Natural killer cell (primary cell): ENCODE data around the gene LTB4R2. TPM values are rescaled to one million over a fixed set of nuclear protein-coding genes. Genes with fewer than 3 reads are reported as not detected.

Experiments
- ATAC-seq, 3 donors: fragments of 150-1000 bp in 2 of 3; fragments of 200-7000 bp in 1 of 3; cut with Tn5 transposase; 1 replicate in 1 of 3; 2 replicates in 2 of 3; pipeline ENCODE4 v1.10.0; 2021; ENCODE audit warnings: mild to moderate bottlenecking in 2 of 3, moderate library complexity in 2 of 3
- DNase-seq, 2 donors: peaks; one replicate each; pipeline versions ENCODE4 v3.0.0 to v3.0.0-alpha.2; 2013 to 2021; ENCODE audit warnings: mixed read lengths in 1 of 2
- H3K27ac ChIP-seq: one replicate; pipeline ENCODE4 v1.5.1; 2013; ENCODE audit warnings: mild to moderate bottlenecking, low read length
- H3K27me3 ChIP-seq: one replicate; pipeline ENCODE4 v1.6.1; 2013; ENCODE audit warnings: low read length; ENCODE audit not compliant: control insufficient read depth, insufficient read depth
- H3K36me3 ChIP-seq: one replicate; pipeline ENCODE4 v1.6.1; 2013; ENCODE audit warnings: low read length; ENCODE audit not compliant: control insufficient read depth, insufficient read depth
- H3K4me1 ChIP-seq: one replicate; pipeline ENCODE4 v1.6.1; 2013; ENCODE audit warnings: low read length; ENCODE audit not compliant: control insufficient read depth, insufficient read depth
- H3K4me3 ChIP-seq: one replicate; pipeline ENCODE4 v1.5.1; 2013; ENCODE audit warnings: low read length
- H3K9me3 ChIP-seq: one replicate; pipeline ENCODE4 v1.6.1; 2013; ENCODE audit warnings: low read length; ENCODE audit not compliant: control insufficient read depth, insufficient read depth
- H3K27ac Mint-ChIP-seq, 2 donors: one replicate each; pipeline ENCODE4 v1.8.0; 2022; ENCODE audit warnings: mild to moderate bottlenecking in 2 of 2, mixed read lengths in 2 of 2, moderate library complexity in 1 of 2
- H3K27me3 Mint-ChIP-seq, 2 donors: one replicate each; pipeline ENCODE4 v1.8.0; 2022; ENCODE audit warnings: low read depth in 2 of 2, mixed read lengths in 2 of 2
- H3K36me3 Mint-ChIP-seq: one replicate; pipeline ENCODE4 v1.8.0; 2022; ENCODE audit warnings: mixed read lengths
- H3K4me1 Mint-ChIP-seq, 2 donors: one replicate each; pipeline ENCODE4 v1.8.0; 2022; ENCODE audit warnings: mixed read lengths in 2 of 2
- H3K4me3 Mint-ChIP-seq: one replicate; pipeline ENCODE4 v1.8.0; 2022; ENCODE audit warnings: mild to moderate bottlenecking, moderate library complexity, mixed read lengths
- H3K9me3 Mint-ChIP-seq, 2 donors: one replicate each; pipeline ENCODE4 v1.8.0; 2022; ENCODE audit warnings: mixed read lengths in 2 of 2
- WGBS: methylation state at CpG from one replicate; pipeline ENCODE4 v1.1.7; 2013; ENCODE audit warnings: missing lambda C conversion rate; ENCODE audit not compliant: insufficient coverage; 5-methylcytosine and 5-hydroxymethylcytosine counted together
- intact Hi-C: fragments of 100-400 bp; cut with micrococcal nuclease; formaldehyde crosslinking; loops from one replicate; pipeline ENCODE4 v1.14.2; 2022
- total RNA-seq, 4 donors: library from RNA; stranded (reverse); fragments of 120-200 nt in 1 of 4; gene quantifications; one replicate each; pipeline versions ENCODE4 v1.2.3 to v1.2.4, GENCODE V29; 2013 to 2022
- TF ChIP-seq, protein P1 (sequence below): fragments of 200-600 bp; IDR thresholded peaks from one replicate; pipeline ENCODE4 v1.8.0; 2022; ENCODE audit warnings: antibody characterized with exemption

LTB4R2 gene
- total RNA-seq, 3 donors from 2014 or later (not counting 1 experiment from before 2014, with no cell fraction given), result 27.6 to 40.5 (median 37.4) TPM

DNA sequence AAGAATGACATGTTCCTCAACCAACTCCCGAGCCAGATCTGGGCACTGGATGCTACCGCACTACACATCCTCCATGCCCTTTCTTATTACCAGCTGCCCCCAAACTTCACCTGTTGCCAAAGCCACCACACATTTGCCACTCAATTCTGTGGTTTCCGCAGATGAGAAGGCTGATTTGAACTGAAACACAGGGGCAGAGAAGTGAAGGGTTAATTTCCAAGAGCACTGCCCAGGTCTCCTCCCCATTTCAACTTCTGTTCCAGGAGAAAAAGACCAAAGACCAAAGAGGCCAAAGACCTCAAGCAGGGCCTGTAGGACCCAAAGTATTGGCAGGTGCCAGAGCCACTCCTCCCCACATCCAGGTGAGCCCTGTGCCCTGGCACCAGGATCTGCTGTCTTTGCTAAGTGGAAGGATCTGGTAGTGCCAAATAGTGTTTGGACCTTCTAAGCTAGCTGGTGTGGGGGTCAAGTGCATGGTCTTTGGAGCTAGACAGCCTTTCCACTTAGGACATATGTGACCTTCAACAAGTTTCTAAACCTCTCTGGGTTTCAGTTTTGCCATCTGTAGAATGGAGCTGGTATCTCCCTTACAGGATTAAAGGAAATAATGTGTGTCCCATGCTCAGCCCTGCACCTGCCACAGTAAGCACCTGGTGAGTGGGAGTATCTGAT, 18.4 kb upstream of the LTB4R2 start:
- Mint-ChIP-seq H3K36me3 (peaks cover 14% of the 10 kb centered on the region), H3K4me1 (peaks cover 2 to 7% of the 10 kb centered on the region in 2 donors), H3K27ac (no peak overlapping the region), H3K27me3 (no peaks in the 10 kb centered on the region), H3K4me3 (no peak overlapping the region), H3K9me3 (no peaks in the 10 kb centered on the region)
- TF ChIP-seq, protein P1, sequence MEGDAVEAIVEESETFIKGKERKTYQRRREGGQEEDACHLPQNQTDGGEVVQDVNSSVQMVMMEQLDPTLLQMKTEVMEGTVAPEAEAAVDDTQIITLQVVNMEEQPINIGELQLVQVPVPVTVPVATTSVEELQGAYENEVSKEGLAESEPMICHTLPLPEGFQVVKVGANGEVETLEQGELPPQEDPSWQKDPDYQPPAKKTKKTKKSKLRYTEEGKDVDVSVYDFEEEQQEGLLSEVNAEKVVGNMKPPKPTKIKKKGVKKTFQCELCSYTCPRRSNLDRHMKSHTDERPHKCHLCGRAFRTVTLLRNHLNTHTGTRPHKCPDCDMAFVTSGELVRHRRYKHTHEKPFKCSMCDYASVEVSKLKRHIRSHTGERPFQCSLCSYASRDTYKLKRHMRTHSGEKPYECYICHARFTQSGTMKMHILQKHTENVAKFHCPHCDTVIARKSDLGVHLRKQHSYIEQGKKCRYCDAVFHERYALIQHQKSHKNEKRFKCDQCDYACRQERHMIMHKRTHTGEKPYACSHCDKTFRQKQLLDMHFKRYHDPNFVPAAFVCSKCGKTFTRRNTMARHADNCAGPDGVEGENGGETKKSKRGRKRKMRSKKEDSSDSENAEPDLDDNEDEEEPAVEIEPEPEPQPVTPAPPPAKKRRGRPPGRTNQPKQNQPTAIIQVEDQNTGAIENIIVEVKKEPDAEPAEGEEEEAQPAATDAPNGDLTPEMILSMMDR, result no peak
- WGBS, result 61% methylated on average over 3 of the region's 3 CpGs
- intact Hi-C loops, result no loop called here
- Histone ChIP-seq H3K27ac (no peak overlapping the region), H3K36me3 (peaks cover 47% of the 10 kb centered on the region), H3K9me3 (no peaks in the 10 kb centered on the region), H3K4me3 (no peak overlapping the region), H3K4me1 (peaks cover 19% of the 10 kb centered on the region), H3K27me3 (no peaks in the 10 kb centered on the region)
- ATAC-seq (no peak), DNase-seq (no peak)

DNA sequence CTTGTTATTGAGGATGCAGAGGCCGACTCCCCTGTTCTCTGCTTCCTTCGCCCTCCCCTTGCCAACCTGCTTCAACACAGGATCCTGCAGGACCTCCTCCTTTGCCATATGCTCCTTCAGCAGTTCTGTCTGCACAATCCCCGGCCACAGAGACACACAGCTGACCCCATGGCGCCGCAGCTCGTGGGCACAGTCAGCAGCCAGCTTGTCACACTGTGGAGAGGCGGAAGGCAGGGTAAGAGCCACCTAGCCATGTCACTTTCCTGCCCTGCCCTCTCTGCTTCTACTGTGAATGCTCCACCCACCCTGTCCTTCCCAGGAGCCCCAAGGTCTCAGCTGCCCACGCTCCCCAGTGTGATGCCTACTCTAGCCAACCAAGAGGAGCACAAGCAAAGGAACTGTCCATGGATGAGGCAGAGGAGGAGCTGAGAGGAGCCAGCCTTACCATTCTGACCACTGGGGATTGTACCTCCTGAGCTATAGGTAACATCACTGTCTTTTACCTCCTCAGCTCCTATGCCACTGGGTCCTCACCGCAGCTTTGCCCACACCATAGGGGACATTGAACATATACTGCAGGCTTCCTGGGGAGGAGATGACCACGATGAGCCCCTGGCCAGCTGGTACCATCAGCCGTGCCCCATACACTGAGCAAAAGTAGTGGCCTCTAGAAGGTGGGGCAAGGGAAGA, 17.7 kb upstream of the LTB4R2 start:
- peaks cover 22% of the 10 kb centered on the region for H3K4me1 ChIP-seq
- H3K36me3 Mint-ChIP-seq, result peaks cover 14% of the 10 kb centered on the region
- no peak overlapping the region for H3K4me3 ChIP-seq
- 96% methylated on average over 11 of the region's 11 CpGs for WGBS
- H3K27me3 ChIP-seq, result no peaks in the 10 kb centered on the region
- H3K9me3 ChIP-seq, result no peaks in the 10 kb centered on the region
- DNase-seq (no peak), ATAC-seq (no peak)
- no peaks in the 10 kb centered on the region for H3K9me3 Mint-ChIP-seq
- H3K27ac Mint-ChIP-seq, result no peak overlapping the region
- peaks cover 48% of the 10 kb centered on the region for H3K36me3 ChIP-seq
- H3K4me3 Mint-ChIP-seq, result no peak overlapping the region
- no peaks in the 10 kb centered on the region for H3K27me3 Mint-ChIP-seq
- H3K4me1 Mint-ChIP-seq, result peaks cover 8 to 14% of the 10 kb centered on the region in 2 donors
- TF ChIP-seq, protein P1, result no peak
- intact Hi-C loops, result no loop called here
- no peak overlapping the region for H3K27ac ChIP-seq

DNA sequence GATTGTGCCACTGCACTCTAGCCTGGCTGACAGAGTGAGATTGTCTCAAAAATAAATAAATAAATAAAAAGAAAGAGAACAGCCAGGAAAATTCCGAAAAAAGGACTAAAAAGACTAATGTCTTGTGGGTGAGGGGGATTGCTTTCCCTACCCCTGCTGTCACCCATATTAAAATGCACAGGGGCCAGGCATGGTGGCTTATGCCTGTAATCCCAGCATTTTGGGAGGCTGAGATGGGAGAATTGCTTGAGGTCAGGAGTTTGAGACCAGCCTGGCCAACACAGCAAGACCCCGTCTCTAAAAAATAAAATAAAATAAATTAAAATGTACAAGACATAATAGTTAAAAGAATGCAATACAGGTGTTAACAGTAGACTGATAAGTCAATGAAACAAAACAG, 16.4 kb upstream of the LTB4R2 start:
- intact Hi-C loops, result no loop called here
- H3K27ac ChIP-seq, result no peak overlapping the region
- no peak for DNase-seq
- Mint-ChIP-seq H3K4me1 (peaks cover 13 to 21% of the 10 kb centered on the region in 2 donors), H3K4me3 (no peak overlapping the region), H3K27me3 (no peaks in the 10 kb centered on the region), H3K36me3 (peaks cover 14% of the 10 kb centered on the region), H3K9me3 (no peaks in the 10 kb centered on the region), H3K27ac (no peak overlapping the region)
- no peaks in the 10 kb centered on the region for H3K9me3 ChIP-seq
- no peak overlapping the region for H3K4me3 ChIP-seq
- ATAC-seq, result no peak
- peaks cover 22% of the 10 kb centered on the region for H3K4me1 ChIP-seq
- H3K36me3 ChIP-seq, result peaks cover 48% of the 10 kb centered on the region
- WGBS, result no CpG with 5 or more reads among the region's 2 CpGs
- TF ChIP-seq, protein P1, result no peak
- H3K27me3 ChIP-seq, result no peaks in the 10 kb centered on the region
